GM18868 (cell line): Measurements from ENCODE around the gene TRIM32.

Experiments used
- ATAC-seq: cut with Tn5 transposase; IDR thresholded peaks from one replicate; pipeline ENCODE4 v1.9.1; 2021; ENCODE audit warnings: mild to moderate bottlenecking, moderate library complexity; ENCODE audit not compliant: unreplicated experiment

Gene TRIM32

GRCh38 chr9:116703634-116704033, 16.5 kb downstream of the TRIM32 start:
- ATAC-seq: no peak

GRCh38 chr9:116704470-116704869, 17.4 kb downstream of the TRIM32 start:
- no peak for ATAC-seq

- ATAC-seq: no peak
These were observed 18.4 kb downstream of the TRIM32 start for GRCh38 chr9:116705531-116705930.

- no peak for ATAC-seq
These were observed 19.5 kb downstream of the TRIM32 start for GRCh38 chr9:116706310-116707290.

GRCh38 chr9:116712781-116713180, 25.7 kb downstream of the TRIM32 start:
- no peak for ATAC-seq

GRCh38 chr9:116713271-116713670, 26.2 kb downstream of the TRIM32 start:
- no peak for ATAC-seq

GRCh38 chr9:116715751-116716150, 28.6 kb downstream of the TRIM32 start:
- no peak for ATAC-seq

- no peak for ATAC-seq
These were observed 29.3 kb downstream of the TRIM32 start for GRCh38 chr9:116716438-116716837.

GRCh38 chr9:116717150-116717549, 30.0 kb downstream of the TRIM32 start:
- ATAC-seq: no peak

GRCh38 chr9:116718111-116718510, 31.0 kb downstream of the TRIM32 start:
- no peak for ATAC-seq

- ATAC-seq: no peak
These were observed 33.0 kb downstream of the TRIM32 start for GRCh38 chr9:116720111-116720510.

- ATAC-seq: no peak
These were observed 34.3 kb downstream of the TRIM32 start for GRCh38 chr9:116721411-116721810.

GRCh38 chr9:116721944-116722343, 34.8 kb downstream of the TRIM32 start:
- no peak for ATAC-seq

GRCh38 chr9:116724123-116724522, 37.0 kb downstream of the TRIM32 start:
- ATAC-seq: no peak

- no peak for ATAC-seq
These were observed 39.5 kb downstream of the TRIM32 start for GRCh38 chr9:116726602-116727001.

GRCh38 chr9:116733010-116733641, 46.0 kb downstream of the TRIM32 start:
- ATAC-seq: peak; percentile 58

GRCh38 chr9:116736399-116737151, 49.5 kb downstream of the TRIM32 start:
- no peak for ATAC-seq

- ATAC-seq: peak; percentile 68
These were observed 50.0 kb downstream of the TRIM32 start for GRCh38 chr9:116737152-116737546.

- no peak for ATAC-seq
These were observed 54.1 kb downstream of the TRIM32 start for GRCh38 chr9:116741086-116741740.

- no peak for ATAC-seq
These were observed 54.6 kb downstream of the TRIM32 start for GRCh38 chr9:116741742-116742141.

GRCh38 chr9:116749176-116749575, 62.1 kb downstream of the TRIM32 start:
- ATAC-seq: no peak
